K562 (cell line): ENCODE data around the gene NPR3. TPM values are rescaled to one million over a fixed set of nuclear protein-coding genes. Genes with fewer than 3 reads are reported as not detected.

Source experiments
- ATAC-seq: fragments of 200-7000 bp; cut with Tn5 transposase; 3 replicates; pipeline ENCODE4 v1.9.1; 2020; ENCODE audit warnings: moderate library complexity
- BruUV-seq: library from RNA; stranded (reverse); fragments of 400-500 nt; replicated peaks from 2 replicates; lab custom pipeline; 2021; lab: Mats Ljungman, UMichigan
- CTCF ChIA-PET: fragments of 300-600 bp; formaldehyde crosslinking; extraction: SDS; loops from one replicate; lab custom pipeline; 2021; ENCODE audit warnings: low intra/inter-chr PET ratio; lab: Yijun Ruan, JAX
- POLR2A ChIA-PET: fragments of 300-600, 350-650 bp; sonication (Branson Sonifier 250); formaldehyde crosslinking; extraction: SDS; loops from one replicate; lab custom pipeline; 2021; ENCODE audit warnings: antibody characterized with exemption, inconsistent platforms; lab: Yijun Ruan, JAX
- DNase-seq, 4 experiments: peaks; one replicate each; pipeline versions ENCODE4 v3.0.0 to v3.0.0-alpha.2; 2011 to 2018; ENCODE audit warnings: low spot score in 3 of 4, mixed read lengths in 3 of 4; ENCODE audit errors: extremely low read depth in 1 of 4
- FAIRE-seq: peaks from 2 replicates; lab custom pipeline; 2011; peaks lifted over from hg19 to GRCh38; lab: Jason Lieb, UNC
- H2AFZ ChIP-seq: 2 replicates; pipeline ENCODE4 v1.6.0; 2011; ENCODE audit warnings: low read depth, low read length, control low read depth, inconsistent platforms
- H3K27ac ChIP-seq: fragments of 200-600 bp; 3 replicates; pipeline ENCODE4 v1.8.0; 2011; ENCODE audit warnings: low read depth, mild to moderate bottlenecking, control low read depth, inconsistent platforms, low read length, moderate library complexity, mixed read lengths; ENCODE audit errors: extremely low read depth
- H3K27me3 ChIP-seq, 2 experiments: fragments of 300-600 bp in 1 of 2; 2 replicates in 1 of 2; 3 replicates in 1 of 2; pipeline versions ENCODE4 v1.6.0 to v1.8.0; 2011; ENCODE audit warnings: inconsistent platforms in 2 of 2, low read length in 2 of 2, mild to moderate bottlenecking in 1 of 2, mixed read lengths in 1 of 2, moderate library complexity in 1 of 2; ENCODE audit not compliant: control insufficient read depth in 2 of 2, insufficient read depth in 2 of 2
- H3K36me3 ChIP-seq: fragments of 300-600 bp; 3 replicates; pipeline ENCODE4 v1.8.0; 2011; ENCODE audit warnings: mild to moderate bottlenecking, low read length, inconsistent platforms; ENCODE audit not compliant: control insufficient read depth, insufficient read depth
- H3K4me1 ChIP-seq, 2 experiments: fragments of 200-600 bp in 1 of 2; replicated peaks in 1 of 2; 2 replicates in 1 of 2; 3 replicates in 1 of 2; pipeline versions ENCODE4 v1.5.1 to v1.8.0; 2011; ENCODE audit warnings: inconsistent platforms in 2 of 2, low read length in 2 of 2, mild to moderate bottlenecking in 1 of 2, mixed read lengths in 1 of 2, moderate library complexity in 1 of 2; ENCODE audit not compliant: control insufficient read depth in 2 of 2, insufficient read depth in 2 of 2
- H3K4me2 ChIP-seq: 2 replicates; pipeline ENCODE4 v1.6.1; 2011; ENCODE audit warnings: low read length, control low read depth, inconsistent platforms, mixed read lengths; ENCODE audit not compliant: insufficient read depth
- H3K4me3 ChIP-seq: fragments of 200-600 bp; sonication (generic), shearing (Covaris generic); 2 replicates; pipeline ENCODE4 v1.5.1; 2016; ENCODE audit warnings: control low read depth, inconsistent platforms
- H3K79me2 ChIP-seq: fragments of 200-600 bp; 3 replicates; pipeline ENCODE4 v1.8.0; 2011; ENCODE audit warnings: low read length, inconsistent platforms; ENCODE audit not compliant: control insufficient read depth, insufficient read depth
- H3K9ac ChIP-seq, 2 experiments: 2 replicates each; pipeline versions ENCODE4 v1.6.0 to v1.6.1; 2011; ENCODE audit warnings: low read depth in 2 of 2, low read length in 2 of 2, control low read depth in 1 of 2, inconsistent platforms in 1 of 2, mild to moderate bottlenecking in 1 of 2, mixed read lengths in 1 of 2; ENCODE audit not compliant: insufficient read depth in 1 of 2
- H3K9me1 ChIP-seq: one replicate; pipeline ENCODE4 v1.6.0; 2011; ENCODE audit warnings: inconsistent platforms, mild to moderate bottlenecking, low read length, moderate library complexity; ENCODE audit not compliant: control insufficient read depth, insufficient read depth
- H3K9me3 ChIP-seq: replicated peaks from 2 replicates; pipeline ENCODE4 v1.5.1; 2011; ENCODE audit warnings: low read depth, low read length, inconsistent platforms; ENCODE audit not compliant: control insufficient read depth, insufficient read depth
- H4K20me1 ChIP-seq: replicated peaks from 2 replicates; pipeline ENCODE4 v1.6.1; 2011; ENCODE audit warnings: low read length, inconsistent platforms, mixed read lengths; ENCODE audit not compliant: control insufficient read depth, insufficient read depth
- BDP1 ChIP-seq: IDR thresholded peaks from 3 replicates; pipeline ENCODE4 v1.6.1; 2011; ENCODE audit not compliant: insufficient read length, insufficient read depth
- CCAR2 ChIP-seq: fragments of 200-400 bp; formaldehyde crosslinking; IDR thresholded peaks from 2 replicates; pipeline ENCODE4 v1.6.1; 2017; ENCODE audit warnings: mild to moderate bottlenecking, low read depth, low read length
- DNMT1 ChIP-seq: fragments of 450-650 bp; IDR thresholded peaks from 2 replicates; pipeline ENCODE4 v1.6.1; 2016; ENCODE audit warnings: antibody characterized with exemption, mild to moderate bottlenecking
- ETV5 ChIP-seq: sonication (generic); formaldehyde crosslinking; IDR thresholded peaks from 2 replicates; pipeline ENCODE4 v1.4.0; 2020; ENCODE audit warnings: low read depth, mild to moderate bottlenecking, missing genetic modification reagents
- MTA1 ChIP-seq: fragments of 450-650 bp; IDR thresholded peaks from 2 replicates; pipeline ENCODE4 v1.6.1; 2017; ENCODE audit warnings: borderline replicate concordance
- NCOA4 ChIP-seq: fragments of 450-650 bp; IDR thresholded peaks from 2 replicates; pipeline ENCODE4 v1.6.1; 2018; ENCODE audit warnings: mild to moderate bottlenecking; ENCODE audit not compliant: partially characterized antibody
- NFIC ChIP-seq: fragments of 450-650 bp; IDR thresholded peaks from 2 replicates; pipeline ENCODE4 v1.6.1; 2017; ENCODE audit warnings: mild to moderate bottlenecking, inconsistent platforms
- NR2C2 ChIP-seq, 2 experiments: fragments of 200-800 bp in 1 of 2; sonication (Bioruptor generic) in 1 of 2; sonication (generic) in 1 of 2; formaldehyde crosslinking in 1 of 2; IDR thresholded peaks; 2 replicates each; pipeline versions ENCODE4 v1.6.1 to v1.8.0; 2016 to 2022; ENCODE audit warnings: mild to moderate bottlenecking in 1 of 2, missing compliant biosample characterization in 1 of 2, missing genetic modification characterization in 1 of 2, missing genetic modification reagents in 1 of 2
- NR3C1 ChIP-seq: sonication (generic); formaldehyde crosslinking; IDR thresholded peaks from 2 replicates; pipeline ENCODE4 v1.8.1; 2022; ENCODE audit warnings: missing genetic modification reagents
- TEAD1 ChIP-seq, 2 experiments: fragments of 450-650 bp in 1 of 2; sonication (generic) in 1 of 2; formaldehyde crosslinking; IDR thresholded peaks; 2 replicates each; pipeline versions ENCODE4 v1.4.0 to v1.8.0; 2020 to 2022; ENCODE audit warnings: mild to moderate bottlenecking in 2 of 2, missing genetic modification reagents in 1 of 2
- TEAD2 ChIP-seq: fragments of 450-650 bp; IDR thresholded peaks from 2 replicates; pipeline ENCODE4 v1.6.1; 2016; ENCODE audit warnings: missing genetic modification characterization, control low read depth, missing compliant biosample characterization
- TSC22D4 ChIP-seq: fragments of 450-650 bp; IDR thresholded peaks from 2 replicates; pipeline ENCODE4 v1.6.1; 2016; ENCODE audit warnings: missing genetic modification characterization, missing biosample characterization, control low read depth
- ZNF232 ChIP-seq: sonication (generic); formaldehyde crosslinking; IDR thresholded peaks from 2 replicates; pipeline ENCODE4 v1.8.0; 2022; ENCODE audit warnings: mild to moderate bottlenecking, missing genetic modification reagents
- ZNF445 ChIP-seq: fragments of 250-450 bp; sonication (Bioruptor Pico); IDR thresholded peaks from 2 replicates; pipeline ENCODE4 v1.4.0; 2020; ENCODE audit warnings: low read depth, mild to moderate bottlenecking, moderate library complexity
- WGBS: fragments of 100-300 bp; shearing (Covaris generic); methylation state at CpG from one replicate; pipeline ENCODE4 v1.1.6; 2016; ENCODE audit warnings: low coverage, mixed read lengths; ENCODE audit not compliant: insufficient coverage; ENCODE audit errors: missing lambda C conversion rate; 5-methylcytosine and 5-hydroxymethylcytosine counted together
- in situ Hi-C: fragments of 300-500 bp; cut with MboI; formaldehyde crosslinking; loops from 4 replicates; pipeline ENCODE4 v1.15.0; 2018; ENCODE audit warnings: inconsistent platforms, mixed read lengths
- intact Hi-C: fragments of 100-400 bp; cut with micrococcal nuclease; formaldehyde crosslinking; loops from 2 replicates; pipeline ENCODE4 v1.14.2; 2022
- polyA plus RNA-seq, 8 experiments: library from polyadenylated mRNA; depleted of rRNA in 4 of 8; stranded (reverse) in 5 of 8; unstranded in 3 of 8; fragments of >200 nt; fragmentation: Nextera tagmentation in 2 of 8; fragmentation: Illumina TruSeq in 1 of 8; extraction: Ambion mirVana in 2 of 8; extraction: Trizol in 1 of 8; gene quantifications; 2 replicates each; pipeline versions ENCODE4 v1.2.1 to v1.2.3, GENCODE V29; 2011 to 2014; ENCODE audit warnings: inconsistent platforms in 1 of 8, missing spikeins in 1 of 8
- total RNA-seq, 7 experiments: library from RNA; depleted of rRNA in 6 of 7; stranded (reverse); fragments of >200 nt in 6 of 7; fragmentation: Illumina TruSeq in 2 of 7; extraction: Trizol in 2 of 7; gene quantifications; 2 replicates each; pipeline versions ENCODE4 v1.2.1 to v1.2.3, GENCODE V29; 2011 to 2021; ENCODE audit warnings: low replicate concordance in 1 of 7
- TF ChIP-seq, protein P1 (sequence below): IDR thresholded peaks from 3 replicates; pipeline ENCODE4 v1.6.1; 2011; ENCODE audit warnings: borderline replicate concordance, mild to moderate bottlenecking, moderate library complexity; ENCODE audit not compliant: insufficient read length; ENCODE audit errors: extremely low read depth

NPR3 gene
- total and polyA plus RNA-seq, 9 of the 15 experiments (the other 6 are each of a cell fraction or from before 2014, with no cell fraction given), result 0.01 to 0.11 (median 0.04) TPM; not detected in 2

DNA sequence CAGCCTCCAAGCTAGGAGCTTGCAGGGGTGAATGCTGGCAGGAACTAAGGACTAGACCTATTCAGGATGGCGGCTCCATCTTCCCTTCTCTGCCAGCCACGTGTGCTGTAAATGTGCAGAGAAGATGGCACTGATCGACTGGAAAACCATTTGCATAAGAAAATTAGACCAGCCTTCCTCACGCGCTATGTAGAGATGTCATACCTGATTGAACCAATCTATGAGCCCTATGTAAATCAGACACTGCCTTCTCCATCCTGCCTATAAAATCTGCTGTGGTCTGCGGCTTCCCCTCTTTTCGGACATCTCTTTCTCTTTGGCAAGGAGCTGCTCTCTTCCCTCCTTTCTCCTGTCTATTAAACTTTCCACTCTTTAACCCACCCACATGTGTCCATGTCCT is 91.6 kb downstream of the NPR3 start:
- in situ Hi-C loops, result no loop called here
- Histone ChIP-seq H2AFZ (no peak overlapping the region), H3K4me1 (no peaks in the 10 kb centered on the region), H3K79me2 (no peaks in the 10 kb centered on the region), H3K9ac (no peak overlapping the region), H3K27ac (no peak overlapping the region), H4K20me1 (no peaks in the 10 kb centered on the region), H3K36me3 (no peaks in the 10 kb centered on the region), H3K27me3 (no peaks in the 10 kb centered on the region), H3K4me2 (no peak overlapping the region), H3K4me3 (no peak overlapping the region), H3K9me3 (0 out of 2 replicates have a peak, but pooled peaks cover 2% of the 10 kb centered on the region), H3K9me1 (no peaks in the 10 kb centered on the region)
- no peak for ATAC-seq
- POLR2A ChIA-PET, result no interaction called here
- WGBS, result 5% methylated on average over 7 of the region's 7 CpGs
- no TSS peak for BruUV-seq
- intact Hi-C loops, result no loop called here
- TF ChIP-seq ZNF445 (no peak), DNMT1 (no peak), TSC22D4 (no peak), ZNF232 (no peak), NCOA4 (no peak), TEAD1 (CRISPR knock-in tag; IDR thresholded peaks at IDR 0.05) (no peak)
- CTCF ChIA-PET, result no interaction called here
- FAIRE-seq, result no peak
- DNase-seq, result no peak

DNA sequence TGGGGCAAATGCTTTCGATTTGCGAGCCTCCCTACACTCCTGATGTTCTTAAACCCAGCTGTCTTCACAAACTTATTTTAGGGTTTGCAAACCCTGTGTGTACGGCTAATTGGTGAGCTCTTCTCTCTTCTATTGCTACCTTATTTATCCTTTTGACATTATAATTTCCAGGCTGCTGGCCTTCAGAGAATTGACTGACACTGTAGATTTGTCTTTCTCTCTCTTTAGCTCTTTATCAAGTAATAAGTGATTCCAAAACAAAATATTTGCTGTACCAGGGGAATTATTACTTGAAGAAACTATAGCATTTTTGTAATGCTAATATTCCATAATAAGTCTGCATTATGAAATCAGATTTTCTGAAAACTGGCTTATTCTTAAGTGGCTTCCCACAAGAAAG is 92.5 kb downstream of the NPR3 start:
- no TSS peak for BruUV-seq
- POLR2A ChIA-PET, result no interaction called here
- no peaks in the 10 kb centered on the region for H4K20me1 ChIP-seq
- no peak for TF ChIP-seq NR3C1 (CRISPR knock-in tag)
- no peak for TF ChIP-seq ETV5 (CRISPR knock-in tag)
- TF ChIP-seq NR2C2 (CRISPR knock-in tag; IDR thresholded peaks at IDR 0.05), result no peak
- no peak for TF ChIP-seq NR2C2 (tag; IDR thresholded peaks at IDR 0.05)
- no peak for TF ChIP-seq BDP1
- no peak for TF ChIP-seq TEAD2
- TF ChIP-seq NFIC, result no peak
- no peak for TF ChIP-seq MTA1
- TF ChIP-seq, protein P1, sequence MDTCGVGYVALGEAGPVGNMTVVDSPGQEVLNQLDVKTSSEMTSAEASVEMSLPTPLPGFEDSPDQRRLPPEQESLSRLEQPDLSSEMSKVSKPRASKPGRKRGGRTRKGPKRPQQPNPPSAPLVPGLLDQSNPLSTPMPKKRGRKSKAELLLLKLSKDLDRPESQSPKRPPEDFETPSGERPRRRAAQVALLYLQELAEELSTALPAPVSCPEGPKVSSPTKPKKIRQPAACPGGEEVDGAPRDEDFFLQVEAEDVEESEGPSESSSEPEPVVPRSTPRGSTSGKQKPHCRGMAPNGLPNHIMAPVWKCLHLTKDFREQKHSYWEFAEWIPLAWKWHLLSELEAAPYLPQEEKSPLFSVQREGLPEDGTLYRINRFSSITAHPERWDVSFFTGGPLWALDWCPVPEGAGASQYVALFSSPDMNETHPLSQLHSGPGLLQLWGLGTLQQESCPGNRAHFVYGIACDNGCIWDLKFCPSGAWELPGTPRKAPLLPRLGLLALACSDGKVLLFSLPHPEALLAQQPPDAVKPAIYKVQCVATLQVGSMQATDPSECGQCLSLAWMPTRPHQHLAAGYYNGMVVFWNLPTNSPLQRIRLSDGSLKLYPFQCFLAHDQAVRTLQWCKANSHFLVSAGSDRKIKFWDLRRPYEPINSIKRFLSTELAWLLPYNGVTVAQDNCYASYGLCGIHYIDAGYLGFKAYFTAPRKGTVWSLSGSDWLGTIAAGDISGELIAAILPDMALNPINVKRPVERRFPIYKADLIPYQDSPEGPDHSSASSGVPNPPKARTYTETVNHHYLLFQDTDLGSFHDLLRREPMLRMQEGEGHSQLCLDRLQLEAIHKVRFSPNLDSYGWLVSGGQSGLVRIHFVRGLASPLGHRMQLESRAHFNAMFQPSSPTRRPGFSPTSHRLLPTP, result no peak
- no peak for TF ChIP-seq CCAR2

More for the DNA sequence above, 92.5 kb downstream of the NPR3 start:
- 0 out of 2 replicates have a peak, but pooled peaks cover 2% of the 10 kb centered on the region for H3K9me3 ChIP-seq
- no peaks in the 10 kb centered on the region for H3K79me2 ChIP-seq
- no peak for ATAC-seq
- DNase-seq, result no peak
- FAIRE-seq, result no peak
- H3K9me1 ChIP-seq, result no peaks in the 10 kb centered on the region
- CTCF ChIA-PET, result no interaction called here
- in situ Hi-C loops (no loop called here), intact Hi-C loops (no loop called here)
- H2AFZ ChIP-seq, result no peak overlapping the region
- H3K9ac ChIP-seq, result no peak overlapping the region
- no peak overlapping the region for H3K4me3 ChIP-seq
- H3K27ac ChIP-seq, result no peak overlapping the region
- no peaks in the 10 kb centered on the region for H3K27me3 ChIP-seq
- H3K36me3 ChIP-seq, result no peaks in the 10 kb centered on the region
- H3K4me1 ChIP-seq, result no peaks in the 10 kb centered on the region
- H3K4me2 ChIP-seq, result no peak overlapping the region
- WGBS, result 0% methylated on average over 3 of the region's 3 CpGs
